Measurements from ENCODE around the gene FAM3A.

DNA sequence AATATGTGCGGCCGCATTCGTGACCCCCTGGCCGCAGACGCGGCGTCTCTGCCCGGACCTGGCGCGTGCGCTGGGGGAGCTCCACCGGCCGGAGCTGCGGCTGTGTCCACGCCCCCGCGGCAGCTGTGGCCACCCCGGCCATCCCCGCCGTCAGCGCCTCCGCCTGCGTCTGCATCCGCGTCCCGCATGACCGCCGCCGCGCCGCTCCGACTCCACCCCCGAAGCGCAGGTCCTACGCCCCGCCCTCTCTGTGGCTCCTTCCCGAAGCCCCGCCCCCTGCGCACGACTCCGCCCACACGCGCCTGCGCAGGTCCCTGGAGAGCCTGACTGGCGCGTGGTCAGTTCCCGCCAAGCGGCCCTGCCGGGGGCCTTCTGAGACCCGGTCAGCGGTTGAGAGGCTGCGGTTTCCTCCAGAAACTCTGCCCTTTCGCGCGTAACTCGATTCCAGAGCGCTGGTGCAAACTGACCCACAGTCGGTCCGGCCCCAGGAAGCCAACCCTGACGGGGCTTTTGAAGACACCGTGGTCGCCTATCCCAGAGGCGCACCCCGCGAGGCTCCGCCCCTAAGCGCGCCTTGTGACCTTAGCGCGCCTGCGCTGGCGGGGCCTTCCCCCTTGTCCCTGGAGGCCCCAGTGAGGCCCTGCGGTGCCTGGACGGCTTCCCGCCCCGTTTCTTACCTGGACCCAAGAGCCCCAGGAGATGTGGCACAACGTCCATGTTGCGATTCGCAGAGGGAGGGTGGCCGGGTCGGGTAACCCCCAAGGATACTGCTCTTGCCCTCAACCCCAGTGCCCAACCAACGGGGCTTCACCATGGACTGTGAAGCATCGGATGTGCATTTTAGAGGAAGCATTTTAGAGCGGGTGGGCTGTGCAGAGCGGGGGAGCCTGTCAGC is 37.1 kb downstream of the FAM3A start, which contains the start of gene LAGE3:
- TF ChIP-seq CTCF (IDR thresholded peaks at IDR 0.05): no peak
- peak; percentile 35 to 54 for TF ChIP-seq POLR2A (IDR thresholded peaks at IDR 0.05)
